ENCODE data around the gene P2RY8.

Gene P2RY8

DNA sequence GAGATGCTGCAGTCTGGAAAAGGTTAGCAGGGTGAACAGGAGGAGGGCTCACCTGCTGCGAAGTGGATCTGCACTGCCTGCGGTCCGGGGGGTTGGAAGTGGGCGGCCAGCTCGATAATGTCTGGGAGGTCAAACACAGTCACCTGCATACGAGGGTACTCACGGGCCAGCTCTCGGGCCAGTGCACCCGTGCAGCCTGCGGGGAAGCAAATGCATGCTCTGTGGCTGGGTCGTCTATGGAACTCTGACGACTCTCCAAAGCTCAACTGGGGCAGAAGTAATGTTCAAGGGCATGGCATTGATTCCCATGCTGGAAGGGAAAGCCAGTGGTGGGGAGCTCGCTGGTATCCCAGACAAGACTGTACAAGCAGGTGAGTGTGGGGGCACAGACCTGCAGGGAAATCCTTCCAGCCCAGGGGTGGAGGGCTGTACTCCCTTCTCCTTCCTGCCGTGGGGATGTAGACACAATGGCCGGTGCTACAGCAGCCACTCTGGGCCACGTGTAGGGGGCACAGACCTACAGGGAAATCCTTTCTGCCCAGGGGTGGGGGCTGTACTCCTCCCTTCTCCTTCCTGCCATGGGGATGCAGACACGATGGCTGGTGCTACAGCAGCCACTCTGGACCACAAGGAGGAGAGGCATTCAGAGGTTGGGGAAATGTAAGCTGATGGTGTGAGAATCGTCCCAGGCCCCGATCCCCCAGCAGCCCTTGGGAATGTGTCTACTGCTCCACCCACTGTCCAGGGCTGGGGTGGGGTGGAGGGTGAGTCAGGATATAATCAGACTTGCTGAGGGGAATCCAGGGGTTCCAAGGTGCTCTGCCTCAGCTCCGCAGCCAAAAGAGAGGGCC is 118.8 kb downstream of the P2RY8 start:
- in situ Hi-C loops (cut with MboI; ENCODE audit: low pct_unique_long_range_greater_than_20kb, low sequenced_read_pairs, unreplicated experiment), result no loop called here
- DNase-seq (ENCODE audit: low spot score), result no peak
- no peak for TF ChIP-seq CTCF (IDR thresholded peaks at IDR 0.05; ENCODE audit: extremely low read depth, insufficient read depth, missing control alignments)

GRCh38 chrX:1416965-1417760 is 119.8 kb downstream of the P2RY8 start:
- in situ Hi-C loops (cut with MboI; ENCODE audit: low pct_unique_long_range_greater_than_20kb, low sequenced_read_pairs, unreplicated experiment), result no loop called here
- TF ChIP-seq CTCF (IDR thresholded peaks at IDR 0.05; ENCODE audit: extremely low read depth, insufficient read depth, missing control alignments), result no peak
- DNase-seq (ENCODE audit: low spot score), result no peak

GRCh38 chrX:1416327-1416784 is 120.6 kb downstream of the P2RY8 start:
- no peak for TF ChIP-seq CTCF (IDR thresholded peaks at IDR 0.05; ENCODE audit: extremely low read depth, insufficient read depth, missing control alignments)
- DNase-seq (ENCODE audit: low spot score), result no peak
- in situ Hi-C loops (cut with MboI; ENCODE audit: low pct_unique_long_range_greater_than_20kb, low sequenced_read_pairs, unreplicated experiment), result no loop called here

Measured in GM13977 (cell line).